ENCODE results near the gene CMC2. TPM values are rescaled to one million over a fixed set of nuclear protein-coding genes. Genes with fewer than 3 reads are reported as not detected.

The CMC2 gene
- total and polyA plus RNA-seq, 2 of the 8 experiments (the other 6 are each of a cell fraction or from before 2014, with no cell fraction given): 66.6 to 116 TPM

DNA sequence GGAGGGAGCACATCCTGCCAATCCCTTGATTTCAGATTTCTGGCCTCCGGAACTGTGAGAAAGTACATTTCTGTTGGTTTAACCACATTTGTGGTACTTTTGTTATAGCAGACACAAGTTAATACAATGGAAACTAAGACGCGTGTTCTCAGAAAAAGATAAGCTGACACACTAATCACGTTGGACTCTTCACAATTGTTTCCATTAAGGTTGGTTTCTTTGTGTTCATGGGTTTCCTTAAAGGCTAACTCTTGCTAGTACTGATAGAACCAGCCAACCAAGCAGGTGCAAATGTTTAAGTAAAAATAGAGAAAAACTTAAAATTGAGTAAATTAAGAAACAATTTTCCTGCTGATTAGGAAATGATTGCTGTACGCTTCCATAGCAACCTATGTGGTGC is 59.4 kb downstream of the CMC2 start (continued):
- TF ChIP-seq, protein P1, sequence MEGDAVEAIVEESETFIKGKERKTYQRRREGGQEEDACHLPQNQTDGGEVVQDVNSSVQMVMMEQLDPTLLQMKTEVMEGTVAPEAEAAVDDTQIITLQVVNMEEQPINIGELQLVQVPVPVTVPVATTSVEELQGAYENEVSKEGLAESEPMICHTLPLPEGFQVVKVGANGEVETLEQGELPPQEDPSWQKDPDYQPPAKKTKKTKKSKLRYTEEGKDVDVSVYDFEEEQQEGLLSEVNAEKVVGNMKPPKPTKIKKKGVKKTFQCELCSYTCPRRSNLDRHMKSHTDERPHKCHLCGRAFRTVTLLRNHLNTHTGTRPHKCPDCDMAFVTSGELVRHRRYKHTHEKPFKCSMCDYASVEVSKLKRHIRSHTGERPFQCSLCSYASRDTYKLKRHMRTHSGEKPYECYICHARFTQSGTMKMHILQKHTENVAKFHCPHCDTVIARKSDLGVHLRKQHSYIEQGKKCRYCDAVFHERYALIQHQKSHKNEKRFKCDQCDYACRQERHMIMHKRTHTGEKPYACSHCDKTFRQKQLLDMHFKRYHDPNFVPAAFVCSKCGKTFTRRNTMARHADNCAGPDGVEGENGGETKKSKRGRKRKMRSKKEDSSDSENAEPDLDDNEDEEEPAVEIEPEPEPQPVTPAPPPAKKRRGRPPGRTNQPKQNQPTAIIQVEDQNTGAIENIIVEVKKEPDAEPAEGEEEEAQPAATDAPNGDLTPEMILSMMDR (IDR thresholded peaks at IDR 0.05; ENCODE audit: control extremely low read depth in 1 of 3, insufficient read depth in 1 of 3, low read depth in 1 of 3, low read length in 3 of 3): no peak
- no peak for TF ChIP-seq SUZ12 (IDR thresholded peaks at IDR 0.05; ENCODE audit: low read length)
